Pulmonary artery endothelial cell (primary cell): ENCODE measurements around the gene REX1BD. TPM values are rescaled to one million over a fixed set of nuclear protein-coding genes. Genes with fewer than 3 reads are reported as not detected.

Source experiments
- DNase-seq: peaks from one replicate; pipeline ENCODE4 v3.0.0-alpha.2; 2011; ENCODE audit warnings: low read depth, low spot score
- total RNA-seq: library from RNA; depleted of rRNA; stranded (reverse); fragments of >200 nt; gene quantifications from 2 replicates; pipeline ENCODE4 v1.2.3, GENCODE V29; 2014

Gene REX1BD
- total RNA-seq, 1 donor from 2014 or later, result 56.5 TPM

DNA sequence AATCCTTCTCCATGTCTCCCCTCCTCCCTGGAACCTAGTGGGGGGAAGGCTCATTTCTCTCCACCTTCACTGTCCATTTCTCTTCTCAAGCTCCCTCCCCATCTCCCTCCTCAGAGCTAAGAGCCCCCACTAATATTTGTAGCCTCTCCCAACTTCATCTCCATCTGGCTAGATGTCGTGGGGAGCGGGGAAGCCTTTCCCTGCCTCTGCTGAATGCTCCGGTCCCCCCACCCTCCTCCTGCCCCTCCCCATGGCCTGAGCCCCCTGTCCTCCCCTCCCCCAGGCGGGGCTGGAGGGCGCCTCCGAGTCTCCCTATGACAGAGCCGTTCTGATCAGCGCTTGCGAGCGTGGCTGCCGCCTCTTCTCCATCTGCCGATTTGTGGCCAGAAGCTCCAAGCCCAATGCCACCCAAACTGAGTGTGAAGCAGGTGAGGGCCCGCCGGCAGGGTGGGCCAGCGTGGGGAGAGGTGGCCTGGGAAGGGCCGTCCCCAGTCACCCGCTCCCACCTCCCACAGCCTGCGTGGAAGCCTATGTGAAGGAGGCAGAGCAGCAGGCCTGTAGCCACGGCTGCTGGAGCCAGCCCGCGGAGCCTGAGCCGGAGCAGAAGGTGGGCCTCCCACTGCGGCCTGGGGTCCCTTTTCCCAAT is 25.1 kb downstream of the REX1BD start:
- DNase-seq, result no peak

DNA sequence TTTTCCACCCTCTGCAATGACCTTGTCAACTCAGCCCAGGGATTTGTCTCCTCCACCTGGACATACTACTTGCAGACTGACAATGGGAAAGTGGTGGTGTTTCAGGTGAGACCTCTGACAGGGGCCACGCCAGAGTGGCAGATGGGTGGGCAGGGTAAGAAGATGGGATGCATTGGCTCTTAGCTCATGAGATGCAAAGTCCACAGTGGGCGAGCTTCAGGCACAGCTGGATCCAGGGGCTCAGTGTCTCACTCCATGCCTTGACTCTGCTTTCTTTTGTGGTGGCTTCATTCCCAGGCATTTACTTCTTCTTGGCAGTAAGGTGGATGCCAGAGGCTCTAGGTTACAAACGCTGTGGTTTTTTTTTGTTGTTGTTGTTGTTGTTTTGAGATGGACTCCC is 27.4 kb downstream of the REX1BD start:
- no peak for DNase-seq

DNA sequence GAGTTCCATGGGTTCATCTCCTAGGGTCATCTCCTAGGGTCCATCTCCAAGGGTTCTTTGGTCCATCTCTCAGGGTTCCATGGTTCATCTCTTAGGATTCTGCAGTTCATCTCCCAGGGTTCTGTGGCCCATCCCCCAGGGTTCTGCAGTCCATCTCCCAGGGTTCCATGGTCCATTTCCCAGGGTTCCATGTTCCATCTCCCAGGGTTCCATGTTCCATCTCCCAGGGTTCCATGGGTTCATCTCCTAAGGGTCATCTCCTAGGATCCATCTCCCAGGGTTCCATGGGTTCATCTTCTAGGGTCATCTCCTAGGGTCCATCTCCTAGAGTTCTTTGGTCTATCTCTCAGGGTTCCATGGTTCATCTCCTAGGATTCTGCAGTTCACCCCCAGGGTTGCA is 29.0 kb downstream of the REX1BD start:
- no peak for DNase-seq

DNA sequence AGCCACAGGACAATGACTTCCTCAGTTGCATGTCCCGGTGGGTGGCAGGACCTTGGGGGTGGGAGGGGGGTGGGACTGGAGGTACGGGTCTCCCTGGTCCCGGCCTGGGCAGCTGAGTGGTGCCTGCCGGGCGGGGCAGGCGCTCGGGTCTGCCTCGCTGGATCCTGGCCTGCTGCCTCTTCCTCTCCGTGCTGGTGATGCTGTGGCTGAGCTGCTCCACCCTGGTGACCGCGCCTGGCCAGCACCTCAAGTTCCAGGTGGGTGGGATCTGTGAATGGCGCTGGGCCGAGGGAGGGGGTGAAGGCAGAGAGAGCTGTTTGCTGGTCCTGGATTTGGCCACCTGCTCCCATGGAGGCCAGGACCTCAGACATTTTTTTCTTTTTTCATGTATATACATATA is 29.6 kb downstream of the REX1BD start:
- no peak for DNase-seq

DNA sequence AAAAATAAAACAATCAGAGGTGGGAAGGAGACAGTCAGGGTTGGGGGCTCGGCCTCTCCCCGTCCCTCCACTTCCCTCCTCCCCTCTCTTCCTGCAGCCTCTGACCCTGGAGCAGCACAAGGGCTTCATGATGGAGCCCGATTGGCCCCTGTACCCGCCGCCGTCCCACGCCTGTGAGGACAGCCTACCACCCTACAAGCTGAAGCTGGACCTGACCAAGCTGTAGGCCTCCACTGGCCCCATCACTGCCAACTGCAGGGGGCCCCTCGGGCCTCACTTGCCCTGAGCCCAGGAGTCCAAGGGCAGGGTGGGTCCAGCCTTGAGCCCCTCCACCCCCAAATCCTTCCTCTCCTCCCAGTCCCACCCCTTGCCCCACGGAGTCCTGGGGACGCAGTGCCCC is 31.7 kb downstream of the REX1BD start:
- no peak for DNase-seq

DNA sequence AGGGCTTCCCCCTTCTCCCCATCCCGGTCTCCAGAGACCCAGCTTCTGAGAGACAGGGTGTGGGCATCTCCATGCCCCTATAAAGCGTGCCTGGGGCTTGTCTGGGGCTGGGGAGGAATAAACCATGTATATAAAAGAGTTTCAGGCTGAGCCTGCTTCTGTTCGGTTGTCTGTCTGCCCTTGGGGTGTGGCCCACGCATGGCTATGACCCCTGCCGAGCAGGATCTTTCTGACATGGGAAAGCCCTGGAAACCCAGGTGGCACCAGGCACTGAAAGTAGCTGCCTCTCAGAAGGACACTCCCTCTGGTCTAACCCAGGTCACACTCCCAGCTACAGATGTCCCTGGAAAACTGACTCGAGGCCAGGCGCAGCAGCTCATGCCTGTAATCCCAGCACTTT is 32.3 kb downstream of the REX1BD start:
- DNase-seq, result no peak

DNA sequence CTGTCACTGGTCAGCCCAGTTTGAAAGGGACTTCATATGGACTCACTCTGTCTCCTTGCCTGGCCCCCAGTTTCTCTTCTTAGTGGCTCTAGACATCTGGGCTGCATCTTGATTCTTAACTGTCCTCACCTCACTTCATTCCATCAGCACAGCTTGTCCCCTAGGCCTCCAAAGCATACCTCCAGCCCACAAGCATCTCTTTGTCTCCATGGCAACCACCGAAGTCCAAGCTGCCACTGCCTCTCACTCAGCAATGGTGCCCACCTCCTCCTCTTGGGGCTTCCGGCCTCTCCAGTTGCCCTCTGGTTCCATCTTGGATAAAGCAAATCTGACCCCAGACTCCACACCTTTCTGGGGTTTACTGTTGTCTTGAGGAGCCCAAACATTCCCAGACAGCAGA is 38.3 kb downstream of the REX1BD start:
- DNase-seq, result no peak

DNA sequence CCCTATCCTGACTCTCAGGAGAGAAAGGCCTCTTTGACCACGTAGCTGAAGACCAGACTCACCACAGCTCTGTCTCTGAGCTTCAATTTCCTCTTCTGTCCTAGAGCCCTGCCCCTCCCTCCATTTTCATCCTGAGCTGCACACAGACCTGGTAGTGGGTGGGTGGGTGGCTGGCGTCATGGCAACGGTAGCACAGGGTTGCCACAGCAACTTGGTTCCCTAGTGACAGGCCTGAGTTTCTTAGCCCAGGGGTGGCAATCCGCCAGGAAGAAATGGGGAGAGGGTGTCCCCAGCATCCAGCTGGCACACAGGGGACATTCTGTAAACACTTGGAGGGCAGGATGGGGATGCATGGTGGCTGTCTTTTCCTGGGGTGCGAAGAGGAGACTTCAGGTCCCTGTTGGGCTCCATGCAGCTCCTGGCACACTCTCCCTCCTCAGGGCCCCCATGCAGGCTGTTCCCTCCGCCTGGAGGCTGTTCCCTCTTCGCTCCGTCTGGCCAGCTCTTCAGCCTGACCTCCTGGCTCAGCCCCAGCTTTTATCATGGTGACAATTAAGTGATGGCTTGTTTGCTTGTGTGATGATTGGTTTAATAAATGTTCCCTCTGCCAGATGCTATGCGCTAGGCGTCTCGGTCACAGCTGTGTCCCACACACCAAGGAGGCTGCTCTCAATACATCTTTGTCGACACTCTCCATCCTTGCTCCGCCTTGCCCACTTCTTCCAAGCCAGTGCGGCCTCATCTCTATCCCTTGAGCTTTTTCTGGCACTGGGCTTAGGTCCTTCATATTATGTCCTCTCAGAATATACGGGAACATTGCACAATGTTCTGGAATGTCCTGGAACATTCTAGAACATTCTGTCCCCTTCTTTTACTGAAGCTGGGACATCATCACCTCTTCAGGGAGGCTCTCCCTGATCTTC is 40.8 kb downstream of the REX1BD start:
- DNase-seq, result no peak

DNA sequence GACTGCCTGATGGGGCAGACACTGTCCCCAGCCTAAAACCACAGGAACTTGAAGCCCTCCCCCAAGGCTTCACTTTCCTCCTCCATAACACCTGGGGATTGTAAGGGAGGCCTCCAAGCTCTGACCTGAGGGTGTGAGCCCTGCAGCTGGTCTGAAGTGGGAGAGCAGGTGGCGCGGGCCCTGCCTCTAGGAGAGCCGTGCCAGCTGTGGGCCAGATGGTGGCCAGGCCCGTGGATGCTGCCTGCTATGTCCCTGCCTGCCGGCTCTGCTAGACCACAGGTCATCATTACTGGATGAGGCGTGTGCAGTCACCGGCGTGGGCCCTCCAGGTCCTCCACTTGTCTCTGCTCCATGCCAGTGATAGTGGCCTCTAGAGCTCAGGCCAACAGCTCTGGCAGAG is 44.7 kb downstream of the REX1BD start:
- DNase-seq, result no peak

DNA sequence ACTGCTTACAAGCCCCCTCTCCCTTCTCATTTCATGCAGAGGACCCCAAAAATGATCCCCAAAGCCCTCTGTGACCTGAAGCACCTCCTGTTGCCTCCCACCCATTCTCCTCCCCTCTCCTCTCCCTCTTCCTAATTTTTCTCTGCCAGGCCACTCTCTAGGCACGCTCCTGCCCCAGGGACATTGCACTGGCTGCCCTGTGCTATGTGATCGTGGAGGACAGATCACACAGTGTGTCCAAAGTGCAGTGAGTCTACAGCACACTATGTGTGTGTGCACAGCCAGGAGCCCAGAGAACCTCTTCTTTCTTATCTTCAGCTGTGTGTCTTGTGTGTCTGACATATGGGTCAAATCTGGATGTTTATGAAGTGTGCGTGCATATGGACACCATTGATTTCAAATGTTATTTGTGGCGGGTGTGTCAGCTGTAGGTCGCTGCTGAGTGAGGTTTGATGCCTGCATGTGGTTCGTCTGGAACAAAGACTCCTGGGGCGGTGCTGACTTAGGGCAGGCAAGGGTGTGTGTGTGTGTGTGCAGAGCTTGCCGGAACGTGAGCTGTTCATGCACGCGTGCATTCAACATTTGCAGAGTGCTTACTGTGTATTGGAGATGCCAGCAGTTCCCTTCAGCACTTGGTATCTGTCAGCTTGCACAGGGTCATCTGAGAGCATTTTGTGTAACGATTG is 46.2 kb downstream of the REX1BD start:
- DNase-seq, result no peak

DNA sequence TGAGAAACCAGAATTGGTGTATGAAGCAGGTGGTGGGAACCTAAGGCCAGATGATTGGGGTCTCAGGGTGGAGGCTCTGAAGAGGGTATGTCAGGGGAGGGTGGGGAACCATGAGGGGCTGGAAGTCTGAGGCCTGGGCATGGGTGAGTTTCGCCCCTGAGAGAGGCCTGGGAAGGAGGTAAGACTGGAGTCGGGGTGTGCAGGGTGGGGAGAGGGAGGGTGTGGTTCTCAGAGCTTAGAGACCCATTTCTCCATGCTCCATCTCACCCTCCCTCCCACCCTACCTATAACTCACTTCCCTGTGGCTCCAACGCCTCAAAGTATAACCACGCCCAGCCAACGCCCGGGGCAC is 47.2 kb downstream of the REX1BD start:
- no peak for DNase-seq

DNA sequence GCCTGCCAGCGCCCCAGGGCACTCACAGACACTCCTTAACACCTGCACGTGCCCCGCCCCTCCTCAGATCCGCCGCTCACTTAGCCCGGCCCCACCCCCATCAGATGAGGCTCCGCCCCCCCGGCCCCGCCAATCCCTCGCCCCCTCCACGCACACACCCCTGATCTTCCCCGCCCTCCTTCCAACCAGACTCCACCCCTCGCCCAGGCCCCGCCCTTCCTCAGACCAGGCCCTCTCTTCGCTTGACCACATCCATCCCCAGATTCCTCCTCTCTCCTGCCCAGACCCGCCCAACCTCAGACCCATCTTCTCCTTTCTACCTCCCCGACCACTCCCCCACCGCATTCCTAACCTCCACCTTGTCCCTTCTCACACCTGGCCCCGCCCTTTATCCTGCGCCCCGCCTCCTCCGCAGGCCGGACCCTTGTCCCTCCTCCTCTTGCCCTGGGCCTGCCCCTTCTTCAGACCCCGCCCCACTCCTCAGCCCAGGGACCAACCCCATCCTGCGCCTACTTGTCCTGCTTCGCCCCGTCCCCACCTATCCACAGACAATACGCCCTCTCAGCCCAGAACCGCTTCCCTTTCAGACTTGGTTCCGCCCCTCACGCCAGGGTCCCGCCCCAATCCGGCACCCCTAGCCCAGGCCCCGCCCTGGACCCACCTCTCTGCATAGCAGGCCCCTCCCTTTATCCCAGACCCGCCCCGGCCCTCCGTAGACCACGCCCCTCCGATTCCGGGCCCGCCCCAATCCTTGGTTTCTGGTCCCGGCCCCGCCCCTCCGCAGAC is 47.8 kb downstream of the REX1BD start:
- peak; percentile 81 for DNase-seq

DNA sequence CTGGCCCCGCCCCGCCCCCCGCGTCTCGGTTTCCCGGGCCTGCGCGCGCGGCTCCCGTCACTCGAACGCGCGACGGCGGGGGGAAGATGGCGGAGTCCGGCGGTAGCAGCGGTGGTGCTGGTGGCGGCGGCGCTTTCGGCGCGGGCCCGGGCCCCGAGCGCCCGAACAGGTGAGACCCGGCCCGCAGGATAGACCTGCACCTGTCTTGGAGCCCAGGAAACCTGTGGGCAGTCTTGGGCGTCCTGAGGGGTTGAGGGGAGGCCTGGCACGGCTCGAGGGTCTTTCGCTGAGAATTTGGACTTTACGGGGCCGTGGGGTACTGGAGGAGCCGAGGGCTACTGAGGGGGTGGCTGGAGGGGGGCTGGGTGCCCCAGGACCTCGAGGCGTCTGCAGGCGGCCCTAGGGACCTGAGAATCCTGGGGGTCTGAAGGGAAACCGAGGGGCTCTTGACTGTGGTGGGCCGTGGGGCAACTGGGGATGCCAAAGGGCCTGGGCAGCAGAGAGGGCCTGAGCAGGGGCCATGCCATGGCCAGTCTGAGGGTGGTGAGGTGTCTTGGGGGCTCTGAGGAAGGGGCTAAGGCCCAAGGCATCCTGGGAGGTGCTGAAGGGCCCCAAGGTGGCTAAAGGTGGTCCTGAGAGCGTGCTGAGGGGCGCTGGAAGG is 48.5 kb downstream of the REX1BD start, which contains the start of gene KLHL26:
TSS of gene KLHL26 (plus strand) at position 60 of the 661 bp plus-strand sequence. CDS start at position 87, 27 bp downstream.
- DNase-seq, result no peak

DNA sequence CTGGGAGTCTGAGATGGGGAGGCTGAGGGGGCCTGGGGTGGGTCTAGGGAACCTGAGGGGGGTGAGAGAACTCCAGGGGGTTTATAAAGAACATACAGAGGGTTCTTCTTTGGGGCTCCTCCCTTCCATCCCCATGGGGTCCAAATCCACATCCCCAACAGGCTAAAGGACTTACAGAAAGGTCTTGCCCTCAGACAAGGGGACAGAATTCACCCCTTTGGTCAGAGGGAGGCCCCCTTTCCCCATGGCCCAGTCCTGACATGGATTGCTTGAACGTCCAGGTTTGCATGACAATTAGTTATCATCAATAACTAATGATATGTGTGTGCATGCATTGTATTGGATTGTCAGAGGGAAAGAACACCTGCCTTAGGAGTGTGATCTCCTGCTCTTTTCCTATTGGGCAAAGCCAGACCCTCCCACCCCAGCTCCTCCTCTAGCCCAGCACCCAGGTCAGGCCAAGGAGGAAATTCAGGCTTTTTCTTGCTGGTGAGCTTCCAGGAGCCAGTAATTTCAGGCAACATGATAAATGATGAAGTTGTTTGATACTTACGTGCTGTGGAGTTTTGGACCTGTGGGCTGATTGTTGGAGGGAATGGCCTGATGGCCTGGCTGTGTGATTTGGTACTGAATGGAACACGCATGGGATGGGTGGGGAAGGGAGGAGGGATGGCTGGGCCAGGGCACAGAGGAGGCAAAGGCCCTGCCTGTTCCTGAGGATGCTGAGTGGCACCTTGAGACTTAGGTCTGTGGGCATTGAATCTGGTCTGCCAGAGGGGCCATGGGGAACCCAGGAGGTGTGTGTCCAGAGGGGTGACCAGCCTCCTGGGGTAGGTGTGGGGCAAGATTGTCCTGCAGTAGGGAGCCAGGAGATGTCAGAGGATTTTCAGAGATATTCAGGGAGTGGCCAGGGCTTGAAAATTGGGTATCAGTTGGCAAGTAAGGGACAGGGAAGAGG is 49.4 kb downstream of the REX1BD start:
- DNase-seq, result no peak

DNA sequence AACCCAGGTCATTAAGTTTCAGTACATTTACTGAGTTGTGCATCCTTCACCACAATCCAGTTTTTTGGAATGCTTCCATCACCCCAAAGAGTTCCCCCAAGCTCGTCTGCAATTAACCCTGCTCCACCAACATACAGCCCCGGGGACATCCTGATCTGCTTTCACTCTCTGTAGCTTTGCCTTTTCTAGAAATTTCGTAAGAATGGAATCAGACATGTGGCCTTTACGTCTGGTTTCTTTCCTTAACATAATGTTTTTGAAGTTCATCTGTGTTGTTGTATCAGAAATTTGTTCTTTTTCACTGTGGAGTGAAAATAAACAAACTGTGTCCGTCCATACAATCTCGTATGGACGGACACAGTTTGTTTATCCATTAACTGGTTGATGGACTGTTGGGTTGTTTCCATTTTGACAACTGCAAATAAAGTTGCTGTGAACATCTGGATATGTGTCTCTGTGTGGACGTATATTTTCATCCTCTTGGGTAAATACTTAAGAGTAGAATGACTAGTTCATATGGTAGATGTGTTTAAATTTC is 51.2 kb downstream of the REX1BD start:
- DNase-seq, result no peak
